Measurements from ENCODE around the gene FNDC5. TPM values are rescaled to one million over a fixed set of nuclear protein-coding genes. Genes with fewer than 3 reads are reported as not detected.

FNDC5 gene
- total and polyA plus RNA-seq, 10 of the 15 experiments (the other 5 are each of a cell fraction or from before 2014, with no cell fraction given) = 0.01 to 0.29 (median 0.19) TPM; not detected in 4

GRCh38 chr1:32915766-32916706 lies 45.3 kb upstream of the FNDC5 start (continued):
- no peak for TF ChIP-seq SKIL (IDR thresholded peaks at IDR 0.05; ENCODE audit: low read depth, poor library complexity, severe bottlenecking)
- no peak for TF ChIP-seq TCF7 (IDR thresholded peaks at IDR 0.05; ENCODE audit: borderline replicate concordance)
- TF ChIP-seq REST (IDR thresholded peaks at IDR 0.05; ENCODE audit: low read depth, low read length) = no peak
- TF ChIP-seq BHLHE40 (IDR thresholded peaks at IDR 0.05; ENCODE audit: borderline replicate concordance in 1 of 2, low read depth in 2 of 2, low read length in 1 of 2) = peak; percentile 29 to 38; a peak in 1 of 4 replicates
- peak; percentile 84 for TF ChIP-seq BCL11A (IDR thresholded peaks at IDR 0.05; ENCODE audit: low read depth, low read length)
- TF ChIP-seq BCLAF1 (IDR thresholded peaks at IDR 0.05) = no peak
- no peak for TF ChIP-seq IKZF1 (conservative IDR thresholded peaks at IDR 0.05)

Measured in GM12878 (cell line).